Effector CD8-positive, alpha-beta T cell (primary cell): ENCODE results near the gene FOXRED2.

Source experiments
- DNase-seq: peaks from one replicate; lab custom pipeline; 2025; lab: John Stamatoyannopoulos, UW

FOXRED2 gene

GRCh38 chr22:36514766-36515165 lies 7.9 kb upstream of the FOXRED2 start:
- no peak for DNase-seq

- no peak for DNase-seq
Measured at GRCh38 chr22:36512991-36513390, 6.2 kb upstream of the FOXRED2 start.

GRCh38 chr22:36512333-36512732 lies 5.5 kb upstream of the FOXRED2 start:
- DNase-seq: no peak

GRCh38 chr22:36510966-36511881 lies 4.4 kb upstream of the FOXRED2 start:
- no peak for DNase-seq

- no peak for DNase-seq
Measured at GRCh38 chr22:36510384-36510783, 3.5 kb upstream of the FOXRED2 start.

- DNase-seq: no peak
Measured at GRCh38 chr22:36507518-36508010, 724 bp upstream of the FOXRED2 start.

- no peak for DNase-seq
Measured at GRCh38 chr22:36505998-36506635, 723 bp downstream of the FOXRED2 start.

- no peak for DNase-seq
Measured at GRCh38 chr22:36497910-36498665, 8.8 kb downstream of the FOXRED2 start.

- no peak for DNase-seq
Measured at GRCh38 chr22:36493690-36494110, 13.1 kb downstream of the FOXRED2 start.

- no peak for DNase-seq
Measured at GRCh38 chr22:36492109-36492508, 14.7 kb downstream of the FOXRED2 start.

GRCh38 chr22:36491155-36491554 lies 15.7 kb downstream of the FOXRED2 start:
- DNase-seq: no peak

GRCh38 chr22:36486619-36487384 lies 20.0 kb downstream of the FOXRED2 start:
- peak; percentile 54 for DNase-seq

- DNase-seq: peak; percentile 93
Measured at GRCh38 chr22:36481393-36482168, 25.3 kb downstream of the FOXRED2 start, which contains the start of gene TXN2. Gene TXN2, minus strand, starts transcription at chr22:36481640. Its CDS starts 803 bp downstream, at chr22:36480837.

GRCh38 chr22:36480941-36481392 lies 25.9 kb downstream of the FOXRED2 start:
- no peak for DNase-seq

GRCh38 chr22:36478966-36479365 lies 27.9 kb downstream of the FOXRED2 start:
- DNase-seq: no peak

GRCh38 chr22:36475341-36475740 lies 31.5 kb downstream of the FOXRED2 start:
- DNase-seq: no peak

GRCh38 chr22:36472689-36473088 lies 34.2 kb downstream of the FOXRED2 start:
- no peak for DNase-seq

GRCh38 chr22:36471341-36471821 lies 35.5 kb downstream of the FOXRED2 start:
- DNase-seq: no peak

GRCh38 chr22:36470994-36471331 lies 35.9 kb downstream of the FOXRED2 start:
- no peak for DNase-seq
